HG03565 (cell line): ENCODE measurements around the gene SORD.
"Not testable (repeated sequence)": the region's sequence is repeated elsewhere in the genome, so short reads cannot be mapped to it uniquely, and the experiment has no call there.

Source experiments
- ATAC-seq: cut with Tn5 transposase; IDR thresholded peaks from one replicate; pipeline ENCODE4 v1.9.1; 2021; ENCODE audit warnings: mild to moderate bottlenecking, moderate library complexity; ENCODE audit not compliant: unreplicated experiment

The SORD gene

DNA sequence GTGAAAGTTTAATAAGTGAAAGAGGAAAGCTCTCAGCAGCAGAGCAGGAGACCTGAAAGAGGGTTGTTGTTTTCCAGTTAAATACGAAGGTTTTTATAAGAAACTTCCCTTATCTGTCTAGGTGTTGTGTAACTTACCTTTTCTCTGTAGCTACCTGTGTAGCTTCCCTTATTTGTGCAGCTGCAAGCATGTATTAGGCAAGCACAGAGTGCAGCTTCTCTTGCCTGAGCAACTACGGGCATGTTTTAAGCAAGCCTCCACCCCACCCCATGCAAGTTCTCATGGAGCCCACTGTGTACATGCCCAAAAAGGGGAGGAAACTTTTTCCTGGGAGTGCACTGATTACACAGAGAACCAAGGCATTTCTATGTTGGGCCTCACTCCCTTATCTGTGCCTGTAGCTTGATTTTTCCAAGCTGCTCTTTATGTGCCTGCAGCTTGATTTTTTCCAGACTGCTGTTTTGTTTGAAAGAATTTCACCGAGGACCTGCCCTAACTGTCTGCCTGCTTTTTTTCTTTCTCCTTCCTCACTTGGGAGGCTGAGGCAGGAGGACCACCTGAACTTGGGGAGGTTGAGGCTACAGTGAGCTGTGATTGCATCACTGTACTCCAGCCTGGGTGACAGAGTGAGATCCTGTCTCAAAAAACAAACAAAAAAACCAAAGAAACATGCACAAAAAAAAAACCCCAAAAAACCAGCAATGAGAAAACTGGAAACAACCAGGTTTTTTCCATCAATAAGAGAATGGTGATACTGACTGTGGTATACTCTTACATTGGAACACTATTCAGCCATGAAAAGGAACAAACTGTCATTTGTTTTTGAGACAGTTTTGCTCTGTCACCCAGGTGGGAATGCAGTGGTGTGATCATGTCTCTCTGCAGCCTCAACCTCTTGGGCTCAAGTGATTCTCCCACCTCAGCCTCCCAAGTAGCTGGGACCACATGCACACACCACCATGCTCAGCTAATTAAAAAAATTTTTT, 36.0 kb downstream of the SORD start:
- not testable (repeated sequence) for ATAC-seq

- not testable (repeated sequence) for ATAC-seq
These were observed 39.3 kb downstream of the SORD start for GRCh38 chr15:45062301-45062700.

DNA sequence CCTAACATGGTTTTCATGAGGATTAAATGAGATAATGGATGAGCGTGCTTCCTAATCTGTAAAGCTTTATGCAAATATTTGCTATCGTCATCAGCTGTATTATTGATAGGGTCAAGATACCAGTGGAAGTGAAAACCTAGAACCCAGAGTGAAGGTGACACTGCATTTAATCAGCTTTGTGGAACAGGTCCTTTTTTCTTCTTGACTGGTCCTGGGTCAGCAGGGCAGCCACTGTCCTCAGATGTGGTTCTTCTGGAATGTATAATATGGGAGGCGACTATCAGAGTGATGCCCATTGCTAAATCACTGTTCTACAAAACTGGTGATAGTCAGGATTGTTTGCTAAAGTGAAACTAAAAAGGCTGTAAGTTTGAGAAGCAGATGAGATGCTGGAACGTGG, 41.4 kb downstream of the SORD start:
- no peak for ATAC-seq

DNA sequence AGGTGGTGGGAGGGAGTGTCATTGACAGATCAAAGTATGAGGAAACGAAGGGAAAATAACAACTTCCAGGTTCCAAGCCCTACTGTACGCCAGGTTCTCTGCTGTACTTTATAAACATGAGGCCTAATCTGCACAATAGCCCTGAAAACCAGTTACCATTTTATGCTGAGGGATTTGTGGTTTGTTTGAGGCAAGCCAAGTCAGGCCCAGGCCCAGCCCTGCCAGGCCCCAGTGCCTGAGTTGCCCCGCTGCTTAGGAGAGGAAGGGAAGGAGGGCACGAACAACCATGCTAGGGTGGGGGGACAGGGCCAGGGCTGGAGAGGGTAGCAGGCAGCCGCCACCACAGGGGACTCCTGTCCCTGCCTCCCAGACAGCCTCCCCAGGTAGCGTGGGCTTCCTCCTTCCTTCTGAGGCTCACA, 47.0 kb downstream of the SORD start:
- not testable (repeated sequence) for ATAC-seq

DNA sequence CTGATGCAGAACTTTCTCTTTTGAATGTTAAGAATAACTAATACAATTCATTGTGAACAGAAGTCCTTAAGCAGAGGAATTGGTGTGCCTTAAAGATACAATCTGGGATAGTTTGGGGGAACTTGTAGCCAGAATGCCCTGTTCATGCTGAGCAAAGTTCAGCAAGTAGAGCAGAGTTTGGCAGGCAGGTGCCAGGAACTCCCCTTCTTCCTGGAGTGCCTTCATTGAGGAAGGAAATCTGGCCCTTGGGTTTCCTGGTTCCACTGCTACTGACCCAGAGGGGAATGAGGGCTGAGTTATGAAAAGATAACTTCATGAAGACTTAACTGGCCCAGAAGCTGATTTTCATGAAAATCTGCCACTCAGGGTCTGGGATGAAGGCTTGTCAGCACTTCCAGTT, 50.6 kb downstream of the SORD start:
- ATAC-seq = not testable (repeated sequence)

DNA sequence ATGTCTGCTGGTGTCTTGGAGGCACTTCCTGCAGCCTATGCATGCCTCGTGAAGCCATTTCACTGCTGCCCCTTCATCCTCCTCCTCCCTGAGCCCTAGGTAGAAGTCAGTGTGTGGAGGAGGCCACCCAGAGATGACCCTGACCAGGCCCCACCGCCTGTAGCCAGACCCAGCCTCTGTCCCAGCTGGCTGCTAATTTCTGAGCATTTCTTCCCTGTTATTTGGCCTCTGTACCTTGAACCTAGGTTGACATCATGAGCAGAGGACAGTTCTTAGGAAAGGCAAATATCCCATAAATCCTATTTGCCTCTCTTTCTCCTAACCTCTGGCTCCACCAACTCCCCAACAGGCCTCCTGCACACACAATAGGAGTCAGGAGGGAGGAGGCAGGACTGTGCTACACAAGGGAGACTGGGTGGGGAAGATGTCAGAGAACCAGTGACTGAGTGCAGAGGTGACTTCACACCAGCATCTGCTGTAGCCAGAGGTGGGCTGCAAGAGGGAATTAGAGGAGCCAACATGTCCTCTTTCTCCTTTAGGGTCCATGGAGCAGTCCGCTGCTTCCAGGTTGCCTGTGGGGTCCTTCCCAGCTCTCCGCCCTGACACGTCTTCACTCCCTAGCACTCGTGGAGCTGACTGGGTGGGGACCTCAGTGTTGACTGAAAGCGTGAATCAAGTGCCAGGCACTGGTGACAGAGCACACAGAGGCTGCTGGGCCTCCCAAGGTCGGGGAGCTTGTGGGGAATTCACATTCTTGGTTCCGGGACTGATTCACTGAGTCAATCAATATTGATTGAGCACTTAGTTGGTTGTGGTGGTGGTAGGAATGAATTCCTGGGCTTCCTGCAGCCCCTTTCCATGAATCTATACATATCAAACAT, 52.7 kb downstream of the SORD start:
- not testable (repeated sequence) for ATAC-seq

- not testable (repeated sequence) for ATAC-seq
These were observed 54.4 kb downstream of the SORD start for GRCh38 chr15:45077391-45077790.

GRCh38 chr15:45079201-45079600, 56.2 kb downstream of the SORD start:
- not testable (repeated sequence) for ATAC-seq

GRCh38 chr15:45079628-45080246, 56.7 kb downstream of the SORD start:
- not testable (repeated sequence) for ATAC-seq

DNA sequence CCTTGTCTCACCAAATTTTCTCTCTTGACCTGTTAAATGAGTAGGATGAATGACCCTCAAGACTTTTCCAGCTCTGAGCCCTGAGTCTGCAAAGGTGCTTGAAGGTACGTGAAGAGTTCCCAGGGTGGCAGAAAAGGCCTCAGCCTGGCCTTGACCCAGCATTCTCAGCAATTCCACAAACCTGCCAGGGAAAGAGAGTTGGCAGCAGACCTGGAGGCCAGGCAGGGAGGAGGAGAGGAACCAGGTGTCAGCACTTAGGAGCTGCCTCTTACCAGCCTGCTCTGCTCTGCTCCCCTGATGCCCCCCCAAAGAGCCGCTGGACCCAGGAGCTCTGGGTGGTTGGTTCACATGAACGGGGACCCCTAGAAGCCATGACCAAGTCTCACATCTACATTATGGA, 57.6 kb downstream of the SORD start:
- ATAC-seq = not testable (repeated sequence)

DNA sequence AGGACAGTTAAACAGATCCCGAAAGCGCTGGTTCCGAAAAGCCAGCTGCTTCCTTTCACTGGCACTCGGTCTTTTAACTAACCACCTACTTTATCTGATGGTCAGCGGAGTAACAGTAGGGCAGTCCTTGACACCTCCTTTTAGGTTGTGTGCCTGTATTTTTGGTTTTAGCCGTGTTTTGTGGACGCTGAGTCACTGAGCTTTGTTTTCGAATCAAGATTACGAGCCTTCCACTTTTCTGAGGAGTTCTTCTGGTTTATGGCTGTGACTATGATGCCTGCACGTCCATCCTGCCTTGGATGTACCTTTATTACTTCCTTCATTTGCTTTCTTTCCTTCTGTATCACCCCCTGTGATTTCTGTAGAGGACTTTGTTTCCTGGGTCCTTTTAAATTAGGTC, 59.4 kb downstream of the SORD start:
- not testable (repeated sequence) for ATAC-seq

DNA sequence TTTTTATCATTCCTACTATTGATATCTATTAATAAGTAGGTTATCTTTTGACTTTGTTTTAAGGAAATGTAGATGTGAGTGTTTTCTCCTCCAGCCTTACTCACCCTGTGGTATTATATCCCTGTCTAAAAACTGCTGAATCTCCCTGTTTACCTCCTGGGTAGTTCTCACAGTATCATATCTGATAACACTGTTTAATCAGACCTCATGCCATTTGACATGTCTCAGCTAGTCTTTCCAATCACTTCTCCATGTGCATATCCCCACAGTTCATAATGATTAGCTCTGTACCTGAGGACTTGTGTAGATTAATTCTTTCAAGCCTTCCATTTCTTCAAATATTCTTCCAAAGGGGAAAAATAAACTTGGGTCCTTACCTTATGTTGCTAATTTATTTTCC, 60.2 kb downstream of the SORD start:
- no peak for ATAC-seq

DNA sequence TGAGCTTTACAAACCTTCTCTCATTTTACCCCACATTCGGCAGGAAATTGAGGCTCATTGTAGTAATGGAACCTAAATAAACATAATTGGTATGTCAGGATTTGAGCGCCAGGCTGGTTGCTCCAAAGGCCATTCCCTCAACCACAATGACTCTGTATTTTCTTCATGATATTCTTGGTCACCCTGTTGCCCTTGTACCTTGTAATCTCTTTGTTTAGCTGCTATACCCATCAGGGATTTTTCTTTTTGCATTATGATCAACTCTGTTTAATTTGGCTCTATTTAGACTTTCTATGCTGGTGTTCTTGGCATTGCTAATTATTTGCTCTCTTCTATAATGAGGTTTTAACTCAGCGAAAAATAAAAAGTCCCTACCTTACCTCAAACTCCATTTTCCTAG, 61.2 kb downstream of the SORD start:
- no peak for ATAC-seq

DNA sequence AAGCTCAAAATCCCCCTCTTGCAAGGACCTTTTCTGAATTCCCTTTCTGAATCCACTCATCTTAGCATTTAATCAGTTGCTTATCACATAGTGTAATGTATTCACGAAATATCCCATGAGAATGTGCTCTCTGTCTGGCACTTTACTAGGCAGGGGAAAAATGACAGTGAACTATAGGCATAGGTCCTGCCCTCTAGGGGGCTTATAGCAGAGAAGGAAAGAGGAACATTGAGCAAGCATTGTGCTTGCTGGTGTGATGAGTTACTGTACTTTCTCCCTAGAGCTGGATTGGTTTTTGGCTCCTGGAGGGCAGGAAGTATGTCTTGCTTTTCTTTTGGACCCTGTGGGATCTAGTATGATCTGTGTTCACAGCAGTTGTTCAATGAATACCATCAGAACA, 64.5 kb downstream of the SORD start:
- ATAC-seq = no peak

GRCh38 chr15:45088801-45089711, 66.1 kb downstream of the SORD start:
- no peak for ATAC-seq

GRCh38 chr15:45089712-45090373, 66.8 kb downstream of the SORD start:
- no peak for ATAC-seq

DNA sequence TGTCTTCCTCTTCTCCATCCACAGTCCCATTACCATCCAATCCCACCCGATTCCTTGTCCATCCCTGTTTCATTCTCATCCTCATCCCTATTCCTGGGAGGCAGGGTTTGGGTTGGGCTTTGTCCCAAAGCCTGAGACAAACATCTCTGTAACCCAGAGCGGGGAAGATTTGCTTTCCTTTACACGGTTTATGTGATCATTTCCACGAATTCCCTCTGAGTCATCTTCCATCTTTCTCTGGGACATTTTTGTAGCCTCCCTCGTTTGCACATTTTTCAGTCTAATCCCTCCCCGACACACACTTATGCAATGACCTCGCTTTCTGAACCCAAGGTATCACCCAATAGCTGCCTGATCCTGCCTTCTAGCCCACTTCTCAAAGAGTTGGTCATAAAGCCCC, 68.2 kb downstream of the SORD start:
- no peak for ATAC-seq

GRCh38 chr15:45091576-45091975, 68.6 kb downstream of the SORD start:
- ATAC-seq = no peak

- no peak for ATAC-seq
These were observed 70.0 kb downstream of the SORD start for GRCh38 chr15:45093013-45093412.
